Upper lobe of left lung (tissue), 6 donors: ENCODE data around the gene CSRP1. TPM values are rescaled to one million over a fixed set of nuclear protein-coding genes. Genes with fewer than 3 reads are reported as not detected.

Experiments used
- ATAC-seq, 2 donors: fragments of 200-7000 bp; cut with Tn5 transposase; one replicate each; pipeline ENCODE4 v1.9.1; 2022; ENCODE audit warnings: mild to moderate bottlenecking in 2 of 2, moderate library complexity in 2 of 2; ENCODE audit not compliant: low FRiP score in 2 of 2
- DNase-seq, 2 donors: peaks; one replicate each; pipeline ENCODE4 v3.0.0-alpha.2; 2019 to 2020
- H3K27ac ChIP-seq, 4 donors: fragments of 200-600 bp; sonication (generic); one replicate each; pipeline ENCODE4 v1.5.1; 2016 to 2019
- H3K27me3 ChIP-seq, 4 donors: fragments of 200-600 bp; sonication (generic); one replicate each; pipeline ENCODE4 v1.5.1; 2017 to 2019
- H3K36me3 ChIP-seq, 4 donors: fragments of 200-600 bp; sonication (generic); one replicate each; pipeline ENCODE4 v1.5.1; 2016 to 2019
- H3K4me1 ChIP-seq, 4 donors: fragments of 200-600 bp; sonication (generic); one replicate each; pipeline ENCODE4 v1.5.1; 2018 to 2019
- H3K4me3 ChIP-seq, 4 donors: fragments of 200-600 bp; sonication (generic); one replicate each; pipeline ENCODE4 v1.5.1; 2017 to 2019; ENCODE audit warnings: mild to moderate bottlenecking in 2 of 4, moderate library complexity in 1 of 4
- H3K9me3 ChIP-seq, 4 donors: fragments of 200-600 bp; sonication (generic); one replicate each; pipeline ENCODE4 v1.5.1; 2018 to 2019
- CTCF ChIP-seq, 6 experiments: fragments of 450-650 bp in 4 of 6; fragments of 200-600 bp in 2 of 6; sonication (generic) in 2 of 6; IDR thresholded peaks; one replicate each; pipeline ENCODE4 v1.5.1; 2016 to 2019; ENCODE audit warnings: antibody characterized with exemption in 6 of 6
- EP300 ChIP-seq, 4 donors: sonication (generic); formaldehyde crosslinking; IDR thresholded peaks; one replicate each; pipeline ENCODE4 v1.5.1; 2017; ENCODE audit warnings: antibody characterized with exemption in 4 of 4, control low read depth in 2 of 4
- POLR2A ChIP-seq, 4 donors: fragments of 450-650 bp; IDR thresholded peaks; one replicate each; pipeline ENCODE4 v1.5.1; 2016 to 2017; ENCODE audit warnings: antibody characterized with exemption in 4 of 4, mild to moderate bottlenecking in 2 of 4
- POLR2AphosphoS5 ChIP-seq, 2 donors: sonication (generic); formaldehyde crosslinking; IDR thresholded peaks; one replicate each; pipeline ENCODE4 v1.5.1; 2017; ENCODE audit warnings: antibody characterized with exemption in 2 of 2
- WGBS, 2 donors: methylation state at CpG; one replicate each; pipeline ENCODE4 v1.1.5; 2017 to 2018; 5-methylcytosine and 5-hydroxymethylcytosine counted together
- total RNA-seq, 6 donors: library from RNA; depleted of rRNA in 4 of 6; stranded (reverse); fragments of >200 nt in 4 of 6; gene quantifications; one replicate each; pipeline versions ENCODE4 v1.1.0 to v1.2.1, GENCODE V29; 2016 to 2021
- donor health status: DM: no; HTN: no; CAD: no; lungs with moderate emphysema.
- donor health status: DM: no; HTN: yes; CAD: no; lungs with severe emphysema.

Gene CSRP1
- total RNA-seq, 6 donors from 2014 or later = 200 to 495 (median 327) TPM

GRCh38 chr1:201490708-201491131 is 16.2 kb downstream of the CSRP1 start:
- TF ChIP-seq EP300 (IDR thresholded peaks at IDR 0.05) = no peak
- TF ChIP-seq POLR2A (IDR thresholded peaks at IDR 0.05) = no peak
- no peak for TF ChIP-seq POLR2AphosphoS5 (IDR thresholded peaks at IDR 0.05)
- no peak for TF ChIP-seq CTCF (IDR thresholded peaks at IDR 0.05)
- Histone ChIP-seq H3K4me1 (peaks cover 74 to 84% (median 81%) of the 10 kb centered on the region in 4 donors), H3K4me3 (no peak overlapping the region), H3K27ac (peak overlapping the region in 3 of 4 donors; percentile 53 to 73 (median 72)), H3K36me3 (peaks cover 10 to 83% (median 42%) of the 10 kb centered on the region in 4 donors), H3K27me3 (no peaks in the 10 kb centered on the region), H3K9me3 (no peaks in the 10 kb centered on the region)
- DNase-seq (no peak), ATAC-seq (no peak)
- 28 to 32% methylated on average over 3 of the region's 3 CpGs for WGBS, 2 donors

GRCh38 chr1:201489643-201490261 is 17.2 kb downstream of the CSRP1 start:
- TF ChIP-seq POLR2A (IDR thresholded peaks at IDR 0.05) (no peak), CTCF (IDR thresholded peaks at IDR 0.05) (no peak), EP300 (IDR thresholded peaks at IDR 0.05) (no peak), POLR2AphosphoS5 (IDR thresholded peaks at IDR 0.05) (no peak)
- ATAC-seq (peak in 1 of 2 donors; percentile 36), DNase-seq (no peak)
- Histone ChIP-seq H3K27ac (peak overlapping the region; percentile 53 to 73 (median 70)), H3K36me3 (peaks cover 3 to 83% (median 42%) of the 10 kb centered on the region in 4 donors), H3K9me3 (no peaks in the 10 kb centered on the region), H3K4me3 (no peak overlapping the region), H3K4me1 (peaks cover 67 to 79% (median 73%) of the 10 kb centered on the region in 4 donors), H3K27me3 (no peaks in the 10 kb centered on the region)
- 71 to 80% methylated on average over 6 of the region's 6 CpGs for WGBS, 2 donors

DNA sequence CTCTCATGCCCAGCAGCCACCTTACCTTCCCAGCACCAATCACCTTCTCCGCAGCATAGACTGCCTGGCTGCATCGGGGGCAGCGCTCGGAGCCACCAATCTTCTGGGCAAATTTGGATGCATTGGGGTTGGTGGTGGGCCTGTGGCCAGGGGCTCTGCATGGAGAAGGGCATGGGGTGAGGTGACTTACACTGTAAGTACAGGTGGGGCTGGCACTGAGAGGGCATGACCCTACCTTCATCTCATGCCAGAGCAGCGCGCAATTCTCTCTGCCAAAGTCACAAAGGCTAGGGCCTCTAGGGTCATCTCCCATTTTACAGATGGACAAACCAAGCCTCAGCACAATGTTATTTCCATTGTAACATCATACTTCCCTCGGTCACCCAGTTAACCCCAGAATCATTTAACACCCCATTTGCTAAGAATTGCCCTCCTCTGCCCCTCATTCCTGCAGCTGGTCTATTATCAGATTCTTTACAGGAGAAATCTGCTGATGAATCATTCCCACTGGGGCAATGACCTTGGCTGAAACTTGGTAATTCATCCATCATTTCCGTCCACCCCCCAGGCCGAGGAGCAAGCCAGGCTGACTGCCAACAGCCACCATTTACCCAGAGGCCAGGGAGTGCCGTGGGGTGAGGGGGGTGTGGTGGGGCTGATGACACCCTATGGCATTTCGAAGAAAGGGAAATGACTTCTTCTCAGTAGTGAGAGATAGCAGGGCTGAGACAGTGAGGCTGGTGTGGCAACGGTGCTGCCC is 17.9 kb downstream of the CSRP1 start:
- H3K27me3 ChIP-seq = no peaks in the 10 kb centered on the region
- H3K27ac ChIP-seq = peak overlapping the region; percentile 53 to 73 (median 70)
- WGBS, 2 donors = 62 to 79% methylated on average over 11 to 12 of the region's 12 CpGs
- peaks cover 3 to 85% (median 45%) of the 10 kb centered on the region in 4 donors for H3K36me3 ChIP-seq
- DNase-seq (peak in 1 of 2 donors; percentile 52), ATAC-seq (peak in 1 of 2 donors; percentile 77)
- no peaks in the 10 kb centered on the region for H3K9me3 ChIP-seq
- peaks cover 60 to 71% (median 65%) of the 10 kb centered on the region in 4 donors for H3K4me1 ChIP-seq
- H3K4me3 ChIP-seq = no peak overlapping the region
- TF ChIP-seq POLR2AphosphoS5 (IDR thresholded peaks at IDR 0.05) (peak; percentile 57 to 85), POLR2A (IDR thresholded peaks at IDR 0.05) (no peak), EP300 (IDR thresholded peaks at IDR 0.05) (peak in 2 of 4 donors; percentile 5 to 11)

DNA sequence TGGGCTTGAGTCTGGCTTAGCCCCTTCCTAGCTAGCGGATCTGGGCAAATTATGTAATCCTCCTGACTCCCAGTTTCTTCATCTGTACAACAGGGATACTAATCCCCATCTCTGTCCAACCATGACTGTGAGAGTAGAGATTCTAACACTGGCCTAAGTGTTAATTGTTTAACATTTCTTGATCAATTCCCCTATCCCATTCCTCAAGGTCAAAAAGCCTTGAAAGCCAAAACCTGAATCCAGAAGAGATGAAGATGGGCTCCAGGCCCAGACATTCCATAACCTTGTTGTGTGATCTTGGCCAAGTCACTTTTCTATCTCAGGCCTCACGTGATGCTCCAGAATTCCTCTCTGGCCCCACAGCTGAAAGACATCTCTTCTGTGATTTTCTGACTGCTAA is 19.2 kb downstream of the CSRP1 start:
- Histone ChIP-seq H3K27me3 (no peaks in the 10 kb centered on the region), H3K36me3 (peaks cover 3 to 79% (median 43%) of the 10 kb centered on the region in 4 donors), H3K4me3 (no peak overlapping the region), H3K4me1 (peaks cover 50 to 60% (median 53%) of the 10 kb centered on the region in 4 donors), H3K27ac (peak overlapping the region in 1 of 4 donors; percentile 45), H3K9me3 (no peaks in the 10 kb centered on the region)
- ATAC-seq (no peak), DNase-seq (no peak)
- TF ChIP-seq EP300 (IDR thresholded peaks at IDR 0.05) (no peak), POLR2A (IDR thresholded peaks at IDR 0.05) (no peak), POLR2AphosphoS5 (IDR thresholded peaks at IDR 0.05) (no peak), CTCF (IDR thresholded peaks at IDR 0.05) (no peak)
- 78 to 82% methylated on average over 2 of the region's 2 CpGs for WGBS, 2 donors

GRCh38 chr1:201486187-201486586 is 20.7 kb downstream of the CSRP1 start:
- Histone ChIP-seq H3K27me3 (no peaks in the 10 kb centered on the region), H3K4me1 (peaks cover 48 to 62% (median 50%) of the 10 kb centered on the region in 4 donors), H3K9me3 (no peaks in the 10 kb centered on the region), H3K27ac (peak overlapping the region in 3 of 4 donors; percentile 13 to 60 (median 45)), H3K36me3 (peaks cover 3 to 72% (median 39%) of the 10 kb centered on the region in 4 donors), H3K4me3 (no peak overlapping the region)
- DNase-seq = no peak
- WGBS, 2 donors = 33 to 35% methylated on average over 3 of the region's 3 CpGs
- TF ChIP-seq POLR2AphosphoS5 (IDR thresholded peaks at IDR 0.05) (peak in 1 of 2 donors; percentile 21), CTCF (IDR thresholded peaks at IDR 0.05) (no peak)
- no peak for ATAC-seq
